ENCODE data around the gene DYNLRB1.

- TF ChIP-seq EZH2phosphoT487 (IDR thresholded peaks at IDR 0.05; ENCODE audit: borderline replicate concordance), result no peak
- TF ChIP-seq CTCF (conservative IDR thresholded peaks at IDR 0.05; ENCODE audit: low read length), result no peak
These were observed 41.7 kb downstream of the DYNLRB1 start for GRCh38 chr20:34557936-34558319.

Measured in Loucy (cell line).